Stomach (tissue), 4 donors: Measurements from ENCODE around the gene HAND1.

Experiments used
- EP300 ChIP-seq: sonication (generic); formaldehyde crosslinking; IDR thresholded peaks from one replicate; pipeline ENCODE4 v1.6.1; 2017; ENCODE audit warnings: antibody characterized with exemption
- POLR2A ChIP-seq, 4 donors: fragments of 450-650 bp; IDR thresholded peaks; one replicate each; pipeline ENCODE4 v1.6.1; 2016; ENCODE audit warnings: antibody characterized with exemption in 4 of 4, control low read depth in 2 of 4, mild to moderate bottlenecking in 1 of 4, moderate library complexity in 1 of 4
- POLR2AphosphoS5 ChIP-seq, 3 donors: sonication (generic); formaldehyde crosslinking; IDR thresholded peaks; one replicate each; pipeline ENCODE4 v1.6.1; 2016; ENCODE audit warnings: antibody characterized with exemption in 3 of 3
- TF ChIP-seq, protein P1 (sequence below), 7 experiments: fragments of 450-650 bp in 4 of 7; fragments of 200-600 bp in 3 of 7; sonication (generic) in 3 of 7; IDR thresholded peaks; one replicate each; pipeline ENCODE4 v1.5.1; 2016 to 2019; ENCODE audit warnings: antibody characterized with exemption in 7 of 7, control low read depth in 2 of 7, mild to moderate bottlenecking in 1 of 7

DNA sequence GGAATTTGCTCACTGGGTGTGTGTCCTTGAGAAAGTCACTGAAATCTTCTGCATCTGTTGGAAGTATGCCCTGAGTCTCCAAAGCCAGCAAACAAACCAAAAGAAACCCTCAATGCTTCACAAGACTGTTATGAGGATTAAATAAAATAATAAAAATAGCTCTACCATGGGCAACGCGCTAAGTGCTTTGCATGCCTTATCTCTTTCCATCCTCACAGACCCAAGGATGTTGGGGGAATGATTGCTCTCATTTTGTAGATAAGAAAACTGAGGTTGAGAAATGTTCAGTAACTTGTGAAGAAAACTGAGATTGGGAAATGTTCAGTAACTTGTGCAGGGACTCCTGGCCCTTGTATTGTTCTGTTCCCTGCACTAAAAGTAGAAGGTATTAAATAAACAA is 7.9 kb downstream of the HAND1 start:
- TF ChIP-seq, protein P1, sequence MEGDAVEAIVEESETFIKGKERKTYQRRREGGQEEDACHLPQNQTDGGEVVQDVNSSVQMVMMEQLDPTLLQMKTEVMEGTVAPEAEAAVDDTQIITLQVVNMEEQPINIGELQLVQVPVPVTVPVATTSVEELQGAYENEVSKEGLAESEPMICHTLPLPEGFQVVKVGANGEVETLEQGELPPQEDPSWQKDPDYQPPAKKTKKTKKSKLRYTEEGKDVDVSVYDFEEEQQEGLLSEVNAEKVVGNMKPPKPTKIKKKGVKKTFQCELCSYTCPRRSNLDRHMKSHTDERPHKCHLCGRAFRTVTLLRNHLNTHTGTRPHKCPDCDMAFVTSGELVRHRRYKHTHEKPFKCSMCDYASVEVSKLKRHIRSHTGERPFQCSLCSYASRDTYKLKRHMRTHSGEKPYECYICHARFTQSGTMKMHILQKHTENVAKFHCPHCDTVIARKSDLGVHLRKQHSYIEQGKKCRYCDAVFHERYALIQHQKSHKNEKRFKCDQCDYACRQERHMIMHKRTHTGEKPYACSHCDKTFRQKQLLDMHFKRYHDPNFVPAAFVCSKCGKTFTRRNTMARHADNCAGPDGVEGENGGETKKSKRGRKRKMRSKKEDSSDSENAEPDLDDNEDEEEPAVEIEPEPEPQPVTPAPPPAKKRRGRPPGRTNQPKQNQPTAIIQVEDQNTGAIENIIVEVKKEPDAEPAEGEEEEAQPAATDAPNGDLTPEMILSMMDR (IDR thresholded peaks at IDR 0.05), result no peak
- TF ChIP-seq POLR2A (IDR thresholded peaks at IDR 0.05), result no peak
- no peak for TF ChIP-seq EP300
- no peak for TF ChIP-seq POLR2AphosphoS5 (IDR thresholded peaks at IDR 0.05)
